GM19025 (cell line): ENCODE results near the gene MKNK1.

Source experiments
- ATAC-seq: cut with Tn5 transposase; IDR thresholded peaks from one replicate; pipeline ENCODE4 v1.9.1; 2021; ENCODE audit warnings: mild to moderate bottlenecking, low read depth, moderate library complexity; ENCODE audit not compliant: unreplicated experiment

The MKNK1 gene

GRCh38 chr1:46599059-46599970 is 4.8 kb downstream of the MKNK1 start:
- no peak for ATAC-seq

GRCh38 chr1:46596846-46597245 is 7.2 kb downstream of the MKNK1 start:
- no peak for ATAC-seq

GRCh38 chr1:46596036-46596435 is 8.0 kb downstream of the MKNK1 start:
- no peak for ATAC-seq

GRCh38 chr1:46595127-46595526 is 8.9 kb downstream of the MKNK1 start:
- ATAC-seq, result no peak

GRCh38 chr1:46594063-46594462 is 10.0 kb downstream of the MKNK1 start:
- no peak for ATAC-seq

- no peak for ATAC-seq
Measured at GRCh38 chr1:46592823-46593222, 11.2 kb downstream of the MKNK1 start.

GRCh38 chr1:46589529-46589928 is 14.5 kb downstream of the MKNK1 start:
- no peak for ATAC-seq

GRCh38 chr1:46587069-46587468 is 17.0 kb downstream of the MKNK1 start:
- ATAC-seq, result no peak

GRCh38 chr1:46585312-46585938 is 18.6 kb downstream of the MKNK1 start:
- no peak for ATAC-seq

GRCh38 chr1:46583494-46583893 is 20.6 kb downstream of the MKNK1 start:
- ATAC-seq, result no peak

GRCh38 chr1:46582972-46583371 is 21.1 kb downstream of the MKNK1 start:
- no peak for ATAC-seq

GRCh38 chr1:46581681-46582455 is 22.2 kb downstream of the MKNK1 start:
- ATAC-seq, result no peak

- no peak for ATAC-seq
Measured at GRCh38 chr1:46580140-46580903, 23.7 kb downstream of the MKNK1 start.

GRCh38 chr1:46577671-46578070 is 26.4 kb downstream of the MKNK1 start:
- no peak for ATAC-seq

- ATAC-seq, result no peak
Measured at GRCh38 chr1:46576596-46576995, 27.5 kb downstream of the MKNK1 start.

- ATAC-seq, result no peak
Measured at GRCh38 chr1:46575778-46576177, 28.3 kb downstream of the MKNK1 start.

GRCh38 chr1:46575300-46575699 is 28.8 kb downstream of the MKNK1 start:
- ATAC-seq, result no peak

GRCh38 chr1:46571691-46572225 is 32.3 kb downstream of the MKNK1 start:
- ATAC-seq, result no peak

- ATAC-seq, result no peak
Measured at GRCh38 chr1:46569884-46570725, 34.0 kb downstream of the MKNK1 start.
